Left ventricle myocardium inferior (tissue), 1 donor: ENCODE data around the gene NEDD9. TPM values are rescaled to one million over a fixed set of nuclear protein-coding genes. Genes with fewer than 3 reads are reported as not detected.

Experiments
- DNase-seq: peaks from one replicate; pipeline ENCODE4 v3.0.0-alpha.2; 2020
- H3K27ac ChIP-seq: fragments of 200-600 bp; replicated peaks from 2 replicates; pipeline ENCODE4 v1.8.0; 2021
- H3K27me3 ChIP-seq: fragments of 200-600 bp; 2 replicates; pipeline ENCODE4 v1.8.0; 2021; ENCODE audit warnings: low read depth
- H3K36me3 ChIP-seq: fragments of 200-600 bp; 2 replicates; pipeline ENCODE4 v1.8.0; 2021
- H3K4me1 ChIP-seq: fragments of 200-600 bp; 2 replicates; pipeline ENCODE4 v1.8.0; 2021
- H3K4me3 ChIP-seq: fragments of 200-600 bp; 2 replicates; pipeline ENCODE4 v1.8.0; 2021; ENCODE audit warnings: mild to moderate bottlenecking, moderate library complexity
- H3K9me3 ChIP-seq: fragments of 200-600 bp; replicated peaks from 2 replicates; pipeline ENCODE4 v1.8.0; 2021
- CTCF ChIP-seq: fragments of 200-600 bp; IDR thresholded peaks from 2 replicates; pipeline ENCODE4 v1.8.0; 2021; ENCODE audit warnings: antibody characterized with exemption, mild to moderate bottlenecking, borderline replicate concordance
- intact Hi-C: fragments of 100-400 bp; cut with micrococcal nuclease; formaldehyde crosslinking; loops from one replicate; pipeline ENCODE4 v1.11.0; 2022
- total RNA-seq: library from RNA; stranded (reverse); fragmentation: NEBNext Ultra II Directional; extraction: Animal tissue kit (Norgen Biotek cat#: 25700); gene quantifications from one replicate; pipeline ENCODE4 v1.2.1, GENCODE V29; 2021
- donor health status: DM: no; HTN: yes; CAD: no; lungs with severe emphysema.

Gene NEDD9
- total RNA-seq, 1 donor from 2014 or later = 28.1 TPM

GRCh38 chr6:11227698-11228097, 4.8 kb downstream of the NEDD9 start:
- no peaks in the 10 kb centered on the region for H3K9me3 ChIP-seq
- H3K27ac ChIP-seq = peak overlapping the region; percentile 87
- no peaks in the 10 kb centered on the region for H3K36me3 ChIP-seq
- H3K27me3 ChIP-seq = no peaks in the 10 kb centered on the region
- H3K4me3 ChIP-seq = peak overlapping the region; percentile 70
- intact Hi-C loops = no loop called here
- TF ChIP-seq CTCF = no peak
- no peak for DNase-seq
- peaks cover 43% of the 10 kb centered on the region for H3K4me1 ChIP-seq

- Histone ChIP-seq H3K4me1 (peaks cover 51% of the 10 kb centered on the region), H3K9me3 (no peaks in the 10 kb centered on the region), H3K36me3 (no peaks in the 10 kb centered on the region), H3K27me3 (no peaks in the 10 kb centered on the region), H3K4me3 (peak overlapping the region; percentile 70), H3K27ac (peak overlapping the region; percentile 87)
- intact Hi-C loops = no loop called here
- no peak for DNase-seq
- no peak for TF ChIP-seq CTCF
These were observed 6.5 kb downstream of the NEDD9 start for GRCh38 chr6:11226005-11226404.

GRCh38 chr6:11224966-11225463, 7.5 kb downstream of the NEDD9 start:
- TF ChIP-seq CTCF = no peak
- Histone ChIP-seq H3K27ac (peak overlapping the region; percentile 87), H3K4me3 (peak overlapping the region; percentile 70), H3K4me1 (peaks cover 56% of the 10 kb centered on the region), H3K9me3 (no peaks in the 10 kb centered on the region), H3K27me3 (no peaks in the 10 kb centered on the region), H3K36me3 (no peaks in the 10 kb centered on the region)
- intact Hi-C loops = no loop called here
- DNase-seq = no peak

- intact Hi-C loops = no loop called here
- no peaks in the 10 kb centered on the region for H3K27me3 ChIP-seq
- peaks cover 62% of the 10 kb centered on the region for H3K4me1 ChIP-seq
- no peaks in the 10 kb centered on the region for H3K36me3 ChIP-seq
- peak overlapping the region; percentile 70 for H3K4me3 ChIP-seq
- TF ChIP-seq CTCF = no peak
- H3K9me3 ChIP-seq = no peaks in the 10 kb centered on the region
- DNase-seq = no peak
- peak overlapping the region; percentile 87 for H3K27ac ChIP-seq
These were observed 8.1 kb downstream of the NEDD9 start for GRCh38 chr6:11224252-11224965.

- no peaks in the 10 kb centered on the region for H3K36me3 ChIP-seq
- peak overlapping the region; percentile 87 for H3K27ac ChIP-seq
- no peaks in the 10 kb centered on the region for H3K9me3 ChIP-seq
- intact Hi-C loops = no loop called here
- no peak for TF ChIP-seq CTCF
- no peak for DNase-seq
- peaks cover 72% of the 10 kb centered on the region for H3K4me1 ChIP-seq
- peak overlapping the region; percentile 70 for H3K4me3 ChIP-seq
- no peaks in the 10 kb centered on the region for H3K27me3 ChIP-seq
These were observed 9.1 kb downstream of the NEDD9 start for GRCh38 chr6:11223286-11223864.
